K562 (cell line): ENCODE measurements around the gene CRCP. TPM values are rescaled to one million over a fixed set of nuclear protein-coding genes. Genes with fewer than 3 reads are reported as not detected.

Source experiments
- CCAR2 ChIP-seq: fragments of 200-400 bp; formaldehyde crosslinking; IDR thresholded peaks from 2 replicates; pipeline ENCODE4 v1.6.1; 2017; ENCODE audit warnings: mild to moderate bottlenecking, low read depth, low read length
- CCNT2 ChIP-seq: IDR thresholded peaks from 2 replicates; pipeline ENCODE4 v1.6.1; 2011; ENCODE audit warnings: borderline replicate concordance, low read depth, mild to moderate bottlenecking, moderate library complexity, mixed read lengths, low read length; ENCODE audit not compliant: insufficient read length; ENCODE audit errors: extremely low read depth
- CEBPB ChIP-seq: fragments of 450-650 bp; IDR thresholded peaks from 2 replicates; pipeline ENCODE4 v1.6.1; 2016; ENCODE audit warnings: missing genetic modification characterization, missing compliant biosample characterization
- FOXA1 ChIP-seq: fragments of 450-650 bp; IDR thresholded peaks from 2 replicates; pipeline ENCODE4 v1.6.1; 2016; ENCODE audit warnings: mild to moderate bottlenecking, borderline replicate concordance
- KDM4B ChIP-seq, 2 experiments: fragments of 450-650 bp in 1 of 2; sonication (generic) in 1 of 2; IDR thresholded peaks; 2 replicates each; pipeline ENCODE4 v1.6.1; 2016 to 2017; ENCODE audit warnings: borderline replicate concordance in 2 of 2, antibody characterized with exemption in 1 of 2, low read depth in 1 of 2, mild to moderate bottlenecking in 1 of 2
- NCOA1 ChIP-seq: fragments of 450-650 bp; IDR thresholded peaks from 2 replicates; pipeline ENCODE4 v1.6.1; 2016; ENCODE audit warnings: low read depth
- NR2C2 ChIP-seq, 2 experiments: fragments of 200-800 bp in 1 of 2; sonication (Bioruptor generic) in 1 of 2; sonication (generic) in 1 of 2; formaldehyde crosslinking in 1 of 2; IDR thresholded peaks; 2 replicates each; pipeline versions ENCODE4 v1.6.1 to v1.8.0; 2016 to 2022; ENCODE audit warnings: mild to moderate bottlenecking in 1 of 2, missing compliant biosample characterization in 1 of 2, missing genetic modification characterization in 1 of 2, missing genetic modification reagents in 1 of 2
- SAFB ChIP-seq: fragments of 200-400 bp; formaldehyde crosslinking; IDR thresholded peaks from 2 replicates; pipeline ENCODE4 v1.6.1; 2017; ENCODE audit warnings: low read depth, low read length, borderline replicate concordance
- SIN3A ChIP-seq, 2 experiments: fragments of 150-350 bp in 1 of 2; IDR thresholded peaks; 2 replicates each; pipeline ENCODE4 v1.6.1; 2011 to 2016; ENCODE audit warnings: borderline replicate concordance in 2 of 2, low read depth in 2 of 2, low read length in 2 of 2, mild to moderate bottlenecking in 2 of 2, moderate library complexity in 2 of 2; ENCODE audit not compliant: control insufficient read depth in 1 of 2
- SP1 ChIP-seq: sonication (generic); formaldehyde crosslinking; IDR thresholded peaks from 2 replicates; pipeline ENCODE4 v1.8.1; 2022; ENCODE audit warnings: mild to moderate bottlenecking, missing genetic modification reagents
- SP2 ChIP-seq: IDR thresholded peaks from 2 replicates; pipeline ENCODE4 v1.6.1; 2011; ENCODE audit warnings: mild to moderate bottlenecking, low read depth, low read length, moderate library complexity; ENCODE audit not compliant: poor library complexity, severe bottlenecking; ENCODE audit errors: extremely low read depth
- STAT5A ChIP-seq: IDR thresholded peaks from 2 replicates; pipeline ENCODE4 v1.6.1; 2012; ENCODE audit warnings: low read length, inconsistent platforms, borderline replicate concordance
- TCF7 ChIP-seq: sonication (generic); IDR thresholded peaks from 2 replicates; pipeline ENCODE4 v1.6.1; 2016; ENCODE audit warnings: antibody characterized with exemption, borderline replicate concordance
- TCFL5 ChIP-seq: fragments of 250-450 bp; sonication (Bioruptor Pico); conservative IDR thresholded peaks from 2 replicates; pipeline ENCODE4 v1.6.1; 2021; ENCODE audit warnings: mild to moderate bottlenecking, moderate library complexity, matching md5 sums
- ZNF184 ChIP-seq: sonication (generic); formaldehyde crosslinking; IDR thresholded peaks from 2 replicates; pipeline ENCODE4 v1.5.0; 2020; ENCODE audit warnings: missing genetic modification reagents
- ZNF274 ChIP-seq: IDR thresholded peaks from 2 replicates; pipeline ENCODE4 v1.6.1; 2011; ENCODE audit warnings: low read depth, mild to moderate bottlenecking, low read length, moderate library complexity, borderline replicate concordance
- ZNF589 ChIP-seq: fragments of 200-800 bp; sonication (Bioruptor generic); IDR thresholded peaks from 2 replicates; pipeline ENCODE4 v1.6.1; 2016; ENCODE audit warnings: low read depth, missing genetic modification characterization, missing compliant biosample characterization
- polyA plus RNA-seq, 8 experiments: library from polyadenylated mRNA; depleted of rRNA in 4 of 8; stranded (reverse) in 5 of 8; unstranded in 3 of 8; fragments of >200 nt; fragmentation: Nextera tagmentation in 2 of 8; fragmentation: Illumina TruSeq in 1 of 8; extraction: Ambion mirVana in 2 of 8; extraction: Trizol in 1 of 8; gene quantifications; 2 replicates each; pipeline versions ENCODE4 v1.2.1 to v1.2.3, GENCODE V29; 2011 to 2014; ENCODE audit warnings: inconsistent platforms in 1 of 8, missing spikeins in 1 of 8
- total RNA-seq, 7 experiments: library from RNA; depleted of rRNA in 6 of 7; stranded (reverse); fragments of >200 nt in 6 of 7; fragmentation: Illumina TruSeq in 2 of 7; extraction: Trizol in 2 of 7; gene quantifications; 2 replicates each; pipeline versions ENCODE4 v1.2.1 to v1.2.3, GENCODE V29; 2011 to 2021; ENCODE audit warnings: low replicate concordance in 1 of 7
- TF ChIP-seq, protein P1 (sequence below): fragments of 450-650 bp; formaldehyde crosslinking; IDR thresholded peaks from 2 replicates; pipeline ENCODE4 v1.4.0; 2020; ENCODE audit warnings: mild to moderate bottlenecking, moderate library complexity
- TF ChIP-seq, protein P2 (sequence below): fragments of 450-650 bp; IDR thresholded peaks from 2 replicates; pipeline ENCODE4 v1.6.1; 2016; ENCODE audit warnings: low read depth, mild to moderate bottlenecking, moderate library complexity
- TF ChIP-seq, protein P3 (sequence below): fragments of 250-450 bp; sonication (Bioruptor Pico); IDR thresholded peaks from 2 replicates; pipeline ENCODE4 v1.5.1; 2021; ENCODE audit warnings: mild to moderate bottlenecking
- TF ChIP-seq, protein P4 (sequence below): IDR thresholded peaks from 2 replicates; pipeline ENCODE4 v1.6.1; 2014; ENCODE audit warnings: antibody characterized with exemption

The CRCP gene
- total and polyA plus RNA-seq, 9 of the 15 experiments (the other 6 are each of a cell fraction or from before 2014, with no cell fraction given), result 22.1 to 58.3 (median 43.4) TPM

DNA sequence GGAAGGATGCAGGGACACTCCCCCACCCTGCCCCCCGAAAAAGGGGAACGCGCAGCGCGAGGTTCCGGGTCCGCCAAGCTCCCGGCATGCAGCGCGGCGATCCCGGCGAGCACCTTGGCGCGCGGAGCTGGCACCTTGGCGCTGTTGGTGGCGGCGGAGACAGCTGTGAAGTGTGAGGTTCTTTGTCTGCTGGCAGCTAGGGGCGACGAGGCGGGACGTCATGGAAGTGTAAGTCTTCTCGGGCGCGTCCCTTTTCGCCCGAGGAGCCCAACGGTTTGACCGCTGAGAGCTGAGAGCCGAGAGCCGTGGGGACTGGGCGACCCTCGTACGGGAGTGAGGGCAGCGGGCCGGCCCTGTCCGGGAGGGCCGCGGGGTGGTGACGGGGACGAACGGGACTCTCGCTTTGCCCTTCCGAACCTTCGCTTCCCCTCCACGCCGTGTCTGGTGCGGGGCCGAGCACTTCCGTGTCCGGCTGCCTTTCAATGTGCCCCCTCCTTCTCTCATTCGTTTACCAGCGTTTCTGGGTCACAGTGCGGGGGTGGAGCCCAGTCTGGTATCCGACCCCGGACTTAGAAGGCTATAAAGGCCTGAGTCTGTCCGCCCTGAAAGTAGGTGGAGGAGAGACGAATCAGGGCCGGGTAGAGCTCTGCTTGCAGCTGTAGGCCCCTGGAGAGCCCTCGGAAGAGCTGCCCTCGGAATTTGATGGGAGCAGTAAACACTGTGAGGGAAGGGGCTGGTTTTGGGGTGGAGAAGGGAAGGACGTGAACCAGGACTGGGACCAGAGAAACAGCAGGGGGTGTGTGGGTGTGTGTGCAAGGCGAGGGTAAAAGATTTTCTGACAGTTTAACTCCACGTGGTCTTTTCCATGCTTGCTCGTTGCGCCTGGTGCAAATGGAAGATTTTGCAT is at the start of gene CRCP (continued):
- TF ChIP-seq SAFB, result no peak
- TF ChIP-seq, protein P1, sequence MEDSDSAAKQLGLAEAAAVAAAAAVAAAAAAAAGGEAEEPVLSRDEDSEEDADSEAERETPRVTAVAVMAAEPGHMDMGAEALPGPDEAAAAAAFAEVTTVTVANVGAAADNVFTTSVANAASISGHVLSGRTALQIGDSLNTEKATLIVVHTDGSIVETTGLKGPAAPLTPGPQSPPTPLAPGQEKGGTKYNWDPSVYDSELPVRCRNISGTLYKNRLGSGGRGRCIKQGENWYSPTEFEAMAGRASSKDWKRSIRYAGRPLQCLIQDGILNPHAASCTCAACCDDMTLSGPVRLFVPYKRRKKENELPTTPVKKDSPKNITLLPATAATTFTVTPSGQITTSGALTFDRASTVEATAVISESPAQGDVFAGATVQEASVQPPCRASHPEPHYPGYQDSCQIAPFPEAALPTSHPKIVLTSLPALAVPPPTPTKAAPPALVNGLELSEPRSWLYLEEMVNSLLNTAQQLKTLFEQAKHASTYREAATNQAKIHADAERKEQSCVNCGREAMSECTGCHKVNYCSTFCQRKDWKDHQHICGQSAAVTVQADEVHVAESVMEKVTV, result no peak
- peak; percentile 100 for TF ChIP-seq SIN3A (IDR thresholded peaks at IDR 0.05; ENCODE audit: borderline replicate concordance in 2 of 2, control insufficient read depth in 1 of 2, low read depth in 2 of 2, low read length in 2 of 2)
- no peak for TF ChIP-seq CEBPB (tag)
- TF ChIP-seq ZNF184 (CRISPR knock-in tag), result no peak
- TF ChIP-seq NCOA1, result peak; percentile 13; the same call in 1 of the 2 replicates
- TF ChIP-seq, protein P2, sequence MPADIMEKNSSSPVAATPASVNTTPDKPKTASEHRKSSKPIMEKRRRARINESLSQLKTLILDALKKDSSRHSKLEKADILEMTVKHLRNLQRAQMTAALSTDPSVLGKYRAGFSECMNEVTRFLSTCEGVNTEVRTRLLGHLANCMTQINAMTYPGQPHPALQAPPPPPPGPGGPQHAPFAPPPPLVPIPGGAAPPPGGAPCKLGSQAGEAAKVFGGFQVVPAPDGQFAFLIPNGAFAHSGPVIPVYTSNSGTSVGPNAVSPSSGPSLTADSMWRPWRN, result no peak
- no peak for TF ChIP-seq FOXA1
- peak; percentile 51; the same call in 1 of the 2 replicates for TF ChIP-seq SP1 (CRISPR knock-in tag)
- TF ChIP-seq CCAR2, result no peak
- TF ChIP-seq, protein P3, sequence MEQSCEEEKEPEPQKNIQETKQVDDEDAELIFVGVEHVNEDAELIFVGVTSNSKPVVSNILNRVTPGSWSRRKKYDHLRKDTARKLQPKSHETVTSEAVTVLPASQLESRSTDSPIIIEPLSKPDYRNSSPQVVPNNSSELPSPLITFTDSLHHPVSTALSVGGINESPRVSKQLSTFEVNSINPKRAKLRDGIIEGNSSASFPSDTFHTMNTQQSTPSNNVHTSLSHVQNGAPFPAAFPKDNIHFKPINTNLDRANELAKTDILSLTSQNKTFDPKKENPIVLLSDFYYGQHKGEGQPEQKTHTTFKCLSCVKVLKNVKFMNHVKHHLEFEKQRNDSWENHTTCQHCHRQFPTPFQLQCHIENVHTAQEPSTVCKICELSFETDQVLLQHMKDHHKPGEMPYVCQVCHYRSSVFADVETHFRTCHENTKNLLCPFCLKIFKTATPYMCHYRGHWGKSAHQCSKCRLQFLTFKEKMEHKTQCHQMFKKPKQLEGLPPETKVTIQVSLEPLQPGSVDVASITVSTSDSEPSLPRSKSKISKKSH (CRISPR knock-in tag), result no peak
- peak; percentile 45 for TF ChIP-seq CCNT2
- no peak for TF ChIP-seq ZNF274
- TF ChIP-seq, protein P4, sequence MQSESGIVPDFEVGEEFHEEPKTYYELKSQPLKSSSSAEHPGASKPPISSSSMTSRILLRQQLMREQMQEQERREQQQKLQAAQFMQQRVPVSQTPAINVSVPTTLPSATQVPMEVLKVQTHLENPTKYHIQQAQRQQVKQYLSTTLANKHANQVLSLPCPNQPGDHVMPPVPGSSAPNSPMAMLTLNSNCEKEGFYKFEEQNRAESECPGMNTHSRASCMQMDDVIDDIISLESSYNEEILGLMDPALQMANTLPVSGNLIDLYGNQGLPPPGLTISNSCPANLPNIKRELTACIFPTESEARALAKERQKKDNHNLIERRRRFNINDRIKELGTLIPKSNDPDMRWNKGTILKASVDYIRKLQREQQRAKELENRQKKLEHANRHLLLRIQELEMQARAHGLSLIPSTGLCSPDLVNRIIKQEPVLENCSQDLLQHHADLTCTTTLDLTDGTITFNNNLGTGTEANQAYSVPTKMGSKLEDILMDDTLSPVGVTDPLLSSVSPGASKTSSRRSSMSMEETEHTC, result no peak; the same call in 1 of the 2 replicates
- TF ChIP-seq NR2C2 (CRISPR knock-in tag; IDR thresholded peaks at IDR 0.05), result no peak
- TF ChIP-seq NR2C2 (tag; IDR thresholded peaks at IDR 0.05), result peak; percentile 87
- 0 out of 4 replicates have a peak, but pooled peaks of 1 of the 2 experiments have one; percentile 67 for TF ChIP-seq KDM4B (IDR thresholded peaks at IDR 0.05; ENCODE audit: borderline replicate concordance in 2 of 2, low read depth in 1 of 2)
- no peak for TF ChIP-seq SP2
- no peak for TF ChIP-seq STAT5A
- TF ChIP-seq TCF7, result no peak
- TF ChIP-seq TCFL5, result no peak
- TF ChIP-seq ZNF589 (CRISPR knock-in tag), result peak; percentile 74; the same call in 1 of the 2 replicates
